ENCODE measurements around the gene SPACA6. TPM values are rescaled to one million over a fixed set of nuclear protein-coding genes. Genes with fewer than 3 reads are reported as not detected.

SPACA6 gene
- total and polyA plus RNA-seq, 9 of the 15 experiments (the other 6 are each of a cell fraction or from before 2014, with no cell fraction given): 1.3 to 17.3 (median 6.2) TPM

GRCh38 chr19:51702825-51703574 lies 9.9 kb downstream of the SPACA6 start (continued):
- TF ChIP-seq POLR2A (conservative IDR thresholded peaks at IDR 0.05): no peak
- 0 out of 2 replicates have a peak, but pooled peaks have one; percentile 75 for TF ChIP-seq CAMTA2 (CRISPR knock-in tag; conservative IDR thresholded peaks at IDR 0.05)
- TF ChIP-seq RFX7 (CRISPR knock-in tag; IDR thresholded peaks at IDR 0.05): 0 out of 2 replicates have a peak, but pooled peaks have one; percentile 24
- TF ChIP-seq MTF1 (CRISPR knock-in tag; IDR thresholded peaks at IDR 0.05; ENCODE audit: borderline replicate concordance): no peak
- TF ChIP-seq POLR2G (IDR thresholded peaks at IDR 0.05; ENCODE audit: low read depth, low read length): peak; percentile 71
- 0 out of 2 replicates have a peak, but pooled peaks have one; percentile 50 for TF ChIP-seq ZNF224 (CRISPR knock-in tag; IDR thresholded peaks at IDR 0.05)
- TF ChIP-seq ZNF232 (CRISPR knock-in tag; IDR thresholded peaks at IDR 0.05): 0 out of 2 replicates have a peak, but pooled peaks have one; percentile 45
- TF ChIP-seq, protein P1, sequence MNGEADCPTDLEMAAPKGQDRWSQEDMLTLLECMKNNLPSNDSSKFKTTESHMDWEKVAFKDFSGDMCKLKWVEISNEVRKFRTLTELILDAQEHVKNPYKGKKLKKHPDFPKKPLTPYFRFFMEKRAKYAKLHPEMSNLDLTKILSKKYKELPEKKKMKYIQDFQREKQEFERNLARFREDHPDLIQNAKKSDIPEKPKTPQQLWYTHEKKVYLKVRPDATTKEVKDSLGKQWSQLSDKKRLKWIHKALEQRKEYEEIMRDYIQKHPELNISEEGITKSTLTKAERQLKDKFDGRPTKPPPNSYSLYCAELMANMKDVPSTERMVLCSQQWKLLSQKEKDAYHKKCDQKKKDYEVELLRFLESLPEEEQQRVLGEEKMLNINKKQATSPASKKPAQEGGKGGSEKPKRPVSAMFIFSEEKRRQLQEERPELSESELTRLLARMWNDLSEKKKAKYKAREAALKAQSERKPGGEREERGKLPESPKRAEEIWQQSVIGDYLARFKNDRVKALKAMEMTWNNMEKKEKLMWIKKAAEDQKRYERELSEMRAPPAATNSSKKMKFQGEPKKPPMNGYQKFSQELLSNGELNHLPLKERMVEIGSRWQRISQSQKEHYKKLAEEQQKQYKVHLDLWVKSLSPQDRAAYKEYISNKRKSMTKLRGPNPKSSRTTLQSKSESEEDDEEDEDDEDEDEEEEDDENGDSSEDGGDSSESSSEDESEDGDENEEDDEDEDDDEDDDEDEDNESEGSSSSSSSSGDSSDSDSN (IDR thresholded peaks at IDR 0.05; ENCODE audit: borderline replicate concordance in 1 of 2, low read depth in 2 of 2, low read length in 2 of 2): 0 out of 4 replicates have a peak, but pooled peaks of 1 of the 2 experiments have one; percentile 27
- no peak for TF ChIP-seq HNRNPUL1 (IDR thresholded peaks at IDR 0.05; ENCODE audit: low read length)
- TF ChIP-seq IRF2 (CRISPR knock-in tag; IDR thresholded peaks at IDR 0.05): 0 out of 2 replicates have a peak, but pooled peaks have one; percentile 41
- peak; percentile 5; the same call in 1 of the 2 replicates for TF ChIP-seq ZFP1 (CRISPR knock-in tag; IDR thresholded peaks at IDR 0.05)
- TF ChIP-seq TAF1 (IDR thresholded peaks at IDR 0.05; ENCODE audit: control insufficient read depth, extremely low read depth, insufficient read depth, low read length, severe bottlenecking): no peak
